DMS153 treated with DMSO at 0.1 percent for 48 hours (cell line): ENCODE results near the gene CYB5R2.

ENCODE experiments used
- DNase-seq: peaks from one replicate; lab custom pipeline; 2025; ENCODE audit not compliant: unreplicated experiment; lab: John Stamatoyannopoulos, UW

The CYB5R2 gene

DNA sequence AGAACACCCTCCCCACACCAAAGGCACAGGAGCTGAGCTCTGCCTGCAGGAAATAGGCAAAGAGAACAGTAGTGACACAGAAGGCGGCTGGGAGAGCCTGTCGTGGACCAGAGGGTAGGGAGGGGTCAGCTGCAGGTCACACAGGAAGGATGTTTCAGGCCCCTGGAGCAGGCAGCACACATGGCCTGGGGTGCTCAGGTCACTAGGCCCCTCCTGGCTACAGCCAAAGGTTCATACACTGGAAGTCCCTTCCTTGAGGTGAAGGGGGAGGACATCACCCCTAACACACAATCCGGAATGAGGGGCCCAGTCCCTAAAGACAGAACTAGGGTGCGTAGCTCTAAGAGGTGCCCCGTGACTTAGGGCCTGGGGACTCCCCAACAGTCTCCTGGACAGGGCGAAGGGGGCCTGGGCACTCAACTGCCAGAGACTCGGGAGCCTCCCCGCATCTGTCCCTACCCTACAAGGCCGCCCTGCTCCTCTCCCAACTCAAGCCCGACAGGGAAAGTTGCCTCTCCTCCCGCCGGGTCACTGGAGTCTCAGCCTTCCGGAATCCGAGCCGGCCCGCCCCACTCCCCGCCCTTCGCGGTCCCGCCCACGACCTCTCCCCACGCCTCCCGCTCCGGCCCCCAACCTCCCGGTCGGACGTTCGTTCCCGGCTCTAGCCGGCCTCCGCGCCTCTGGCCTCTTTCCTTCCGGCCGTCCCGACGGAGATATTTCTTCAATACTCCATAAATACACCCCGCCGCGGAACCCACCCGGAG is at the start of gene CYB5R2:
CYB5R2 (minus strand) TSS at position 541 of the 764 bp plus-strand sequence. CDS start 675 bp downstream, outside the sequence.
- peak; percentile 5 for DNase-seq

DNA sequence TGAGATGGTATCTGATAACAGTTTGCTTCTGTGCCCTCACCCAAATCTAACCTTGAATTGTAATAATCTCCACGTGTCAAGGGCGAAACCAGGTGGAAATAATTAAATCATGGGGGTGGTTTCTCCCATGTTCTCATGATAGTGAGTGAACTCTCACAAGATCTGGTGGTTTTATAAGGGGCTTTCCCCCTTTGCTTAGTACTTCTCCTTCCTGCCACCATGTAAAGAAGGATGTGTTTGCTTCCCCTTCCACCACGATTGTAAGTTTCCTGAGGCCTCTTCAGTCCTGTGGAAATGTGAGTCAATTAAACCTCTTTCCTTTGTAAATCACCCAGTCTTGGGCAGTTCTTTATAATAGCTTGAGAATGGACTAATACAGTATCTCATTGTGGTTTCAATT is 41.5 kb upstream of the CYB5R2 start:
- DNase-seq = no peak

DNA sequence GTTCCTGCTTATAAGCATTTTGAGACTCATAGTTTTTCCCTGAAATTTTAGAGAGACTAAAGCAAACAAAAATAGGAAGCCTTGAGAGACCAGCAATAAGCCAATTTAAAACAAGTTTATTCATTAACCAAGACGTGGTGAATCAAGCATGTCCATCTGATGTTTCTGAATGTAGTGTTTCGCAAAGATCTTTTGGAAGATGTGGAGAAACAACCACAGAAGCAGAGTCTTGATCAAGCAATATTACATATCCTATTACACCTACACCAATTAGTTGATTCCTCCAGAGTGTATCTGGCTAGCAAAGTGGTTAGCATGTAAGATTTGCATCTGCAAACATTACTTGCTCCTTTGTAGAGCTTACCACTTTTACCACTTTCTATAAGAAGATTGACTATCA is 33.1 kb upstream of the CYB5R2 start, which contains the start of gene OVCH2:
OVCH2 (minus strand) TSS at position 101 of the 400 bp plus-strand sequence; CDS start at position 18, 83 bp downstream.
- no peak for DNase-seq

DNA sequence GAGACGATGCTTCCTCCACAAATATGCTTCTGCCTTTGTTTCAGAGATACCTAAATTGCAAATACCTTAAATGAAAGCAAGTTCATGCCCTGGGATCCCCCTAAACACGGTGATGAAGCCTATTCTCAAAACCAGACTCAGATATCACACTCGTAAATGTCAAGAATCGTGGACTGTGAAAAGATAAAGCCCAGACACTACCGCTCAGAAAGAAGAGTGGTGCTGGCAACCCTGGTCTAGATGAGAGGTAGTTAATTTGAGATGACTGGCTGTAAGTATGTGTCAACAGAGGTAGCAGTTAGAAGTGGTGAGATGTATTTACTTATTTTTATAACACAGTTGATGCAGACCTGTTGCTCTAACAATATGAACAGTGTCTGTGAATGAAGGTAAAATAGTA is 30.4 kb upstream of the CYB5R2 start:
- DNase-seq = no peak

DNA sequence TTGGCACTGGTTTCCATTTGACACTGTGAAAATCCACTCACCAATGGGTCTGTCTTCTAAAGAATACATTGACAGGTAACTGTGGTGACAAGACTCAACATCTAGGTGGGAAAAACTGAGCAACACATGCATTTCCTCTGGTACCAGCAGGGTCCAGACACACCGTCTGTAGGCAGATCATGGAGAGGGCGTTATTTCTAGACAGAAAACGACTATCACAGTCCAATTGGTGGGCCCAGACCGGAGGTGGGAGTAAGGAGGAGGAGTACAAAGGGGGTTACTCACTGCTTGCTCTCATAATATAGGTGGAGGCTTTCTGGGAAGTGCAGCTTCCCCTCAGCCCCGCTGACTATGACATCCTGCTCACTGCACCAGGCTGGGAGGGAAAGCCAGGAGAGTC is 23.1 kb upstream of the CYB5R2 start:
- no peak for DNase-seq

DNA sequence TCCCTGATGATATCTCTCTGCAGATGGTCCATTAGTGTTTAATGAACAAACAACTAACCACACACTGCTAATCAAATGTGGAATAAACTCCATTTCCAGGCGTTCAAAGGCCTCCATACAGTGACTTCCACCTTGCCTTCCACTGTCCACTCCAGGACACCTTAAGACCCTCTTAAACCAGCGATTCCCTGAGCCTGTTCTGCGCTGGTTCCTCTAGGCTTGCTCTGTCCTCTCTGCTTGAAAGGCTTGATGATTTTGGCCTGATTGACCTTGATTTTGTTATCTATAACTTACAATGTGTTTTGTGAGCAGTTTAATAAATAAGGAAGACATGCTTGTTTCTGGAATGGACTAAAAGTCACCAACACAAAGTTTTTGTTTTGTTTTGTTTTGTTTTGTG is 20.9 kb upstream of the CYB5R2 start:
- DNase-seq = no peak

DNA sequence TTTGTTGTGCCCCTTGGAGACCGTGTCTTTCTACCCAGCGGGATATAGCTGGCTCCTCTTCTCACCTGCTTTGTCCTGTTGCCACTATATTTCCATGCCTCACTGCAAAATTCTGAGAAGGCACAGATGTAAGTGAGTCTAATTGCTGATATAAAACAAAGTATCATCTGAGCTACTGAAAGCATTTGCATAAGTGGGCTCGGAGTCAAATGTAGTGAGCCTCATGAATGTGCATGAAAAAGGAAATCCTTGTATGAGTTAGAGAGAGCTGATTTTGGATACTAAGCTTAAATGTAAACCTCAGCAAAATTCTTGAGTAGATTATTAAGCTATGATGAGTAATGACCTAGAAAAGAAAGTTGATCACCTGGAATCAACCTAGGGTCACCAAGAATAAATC is 19.1 kb upstream of the CYB5R2 start:
- no peak for DNase-seq

DNA sequence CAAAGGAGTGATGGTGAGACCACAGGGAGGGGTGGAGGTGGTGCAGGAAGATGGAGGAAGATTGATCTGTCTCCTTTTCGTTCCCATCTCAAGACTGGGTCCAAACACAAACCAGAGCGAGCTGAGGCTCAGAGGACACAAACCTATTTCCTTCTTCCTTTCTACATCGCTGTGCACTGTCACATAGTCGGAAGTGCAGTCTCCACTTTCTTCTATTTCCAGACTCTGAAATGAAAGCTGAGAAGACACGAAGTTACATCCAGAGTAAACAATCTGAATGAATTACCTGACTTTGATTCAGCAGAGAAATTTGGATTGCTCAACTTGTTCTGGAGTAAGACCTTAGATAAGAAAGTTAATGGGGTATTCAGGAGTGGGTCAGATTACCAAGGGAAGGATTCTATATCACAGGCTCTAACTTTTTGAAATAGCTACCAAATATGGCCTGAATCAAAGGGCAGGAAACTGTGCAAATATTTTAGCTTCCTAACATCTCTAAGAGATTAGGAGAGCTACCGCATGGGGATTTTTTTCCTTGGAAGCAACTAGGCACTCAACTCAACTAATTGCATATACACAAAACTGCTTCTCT is 18.6 kb upstream of the CYB5R2 start:
- DNase-seq = no peak

DNA sequence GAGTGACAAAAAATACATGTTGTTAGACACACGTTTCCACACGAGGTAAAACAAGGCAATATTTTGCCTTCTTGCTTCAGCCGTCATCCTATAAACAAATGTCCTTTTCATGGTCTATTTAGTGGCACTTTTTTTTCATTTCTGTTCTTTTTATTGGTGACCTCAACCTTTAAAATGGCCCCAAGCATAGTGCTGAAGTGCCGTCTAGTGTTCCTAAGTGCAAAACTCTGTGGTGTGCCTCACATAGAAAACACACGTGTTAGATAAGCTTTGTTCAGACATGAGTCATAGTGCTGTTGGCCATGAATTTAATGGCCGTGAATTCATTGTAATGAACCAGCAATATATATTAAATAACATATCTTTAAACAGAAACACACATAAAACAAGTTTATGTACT is 17.3 kb upstream of the CYB5R2 start:
- no peak for DNase-seq

DNA sequence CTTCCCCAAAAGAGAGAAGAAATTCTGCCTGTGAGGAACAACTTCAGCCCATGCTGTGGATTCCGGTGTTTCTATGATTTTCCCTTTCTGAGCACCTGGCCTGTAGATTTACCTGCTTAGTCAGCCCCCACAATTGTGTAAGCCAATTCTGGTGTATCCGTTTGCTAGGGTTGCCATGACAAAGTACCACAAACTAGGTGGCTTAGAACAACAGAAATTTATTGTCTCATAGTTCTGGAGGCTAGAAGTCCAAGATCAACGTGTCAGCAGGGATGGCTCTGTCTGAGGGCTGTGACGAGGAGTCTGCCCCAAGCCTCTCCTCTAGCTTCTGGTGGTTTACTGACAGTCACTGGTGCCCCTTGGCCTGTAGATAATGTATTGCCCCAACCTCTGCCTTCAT is 15.9 kb upstream of the CYB5R2 start:
- DNase-seq = no peak

DNA sequence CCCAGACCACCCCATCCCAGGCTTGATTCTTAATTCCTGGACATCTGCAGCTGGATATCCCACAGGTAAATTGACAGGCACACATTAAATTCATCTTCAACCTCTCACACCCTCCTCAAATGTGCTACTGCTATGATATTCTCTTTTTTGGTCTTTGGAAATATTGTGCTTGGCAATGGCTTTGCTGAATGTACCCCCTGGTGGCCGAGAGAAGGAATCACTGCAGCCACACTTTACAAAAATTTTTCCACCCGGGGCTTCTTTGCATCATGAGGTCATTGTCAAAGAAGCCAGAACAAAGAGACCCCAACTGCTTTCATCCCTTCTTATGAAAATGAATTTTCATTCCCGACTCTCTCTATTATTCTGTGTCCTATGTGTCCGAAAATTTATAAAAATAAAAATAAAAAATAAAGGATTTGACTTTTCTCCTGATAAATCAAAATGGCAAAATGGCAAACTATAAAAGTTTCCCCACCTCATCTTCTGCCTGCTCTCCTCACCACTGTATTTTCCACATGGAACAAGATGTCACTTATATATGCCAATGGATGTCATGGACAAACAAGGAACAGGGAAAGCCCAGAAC is 15.0 kb upstream of the CYB5R2 start:
- DNase-seq = no peak

DNA sequence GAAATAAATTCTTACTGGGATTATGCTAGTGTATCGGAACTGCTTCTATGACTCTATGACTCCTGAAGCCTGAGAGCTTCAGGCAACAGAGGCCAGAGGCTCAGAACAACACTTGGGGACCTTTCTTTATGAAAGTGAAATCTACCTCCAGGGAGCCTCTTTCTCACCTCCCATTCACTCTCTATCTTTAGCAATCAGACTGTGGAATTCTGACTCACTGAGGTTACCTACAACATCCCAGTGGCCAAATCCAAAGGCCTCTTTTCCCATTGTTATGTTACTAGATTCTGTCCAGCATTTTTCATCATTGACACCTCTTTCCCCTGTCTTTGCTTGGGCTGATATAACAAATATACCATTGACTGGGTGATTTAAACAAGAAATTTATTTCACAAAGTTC is 14.1 kb upstream of the CYB5R2 start:
- no peak for DNase-seq

DNA sequence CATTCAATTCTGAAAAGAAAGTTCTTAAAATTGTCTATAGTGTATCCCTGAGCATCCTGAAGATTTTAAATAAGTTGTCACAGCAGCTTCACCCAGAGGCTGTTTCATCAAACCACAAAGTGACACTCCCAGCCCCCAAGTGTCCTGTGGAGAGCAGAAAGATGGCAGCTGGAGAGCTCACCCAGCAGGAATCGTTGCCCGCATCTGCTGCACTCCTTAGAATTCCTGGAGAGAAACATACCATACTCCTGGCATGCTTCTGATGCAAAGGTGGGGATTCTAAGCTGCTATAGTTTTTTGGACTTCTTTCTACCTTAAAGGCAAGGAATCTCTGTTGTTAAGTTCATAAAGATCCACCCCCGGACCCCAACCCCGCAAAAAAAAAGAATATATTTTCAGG is 13.5 kb upstream of the CYB5R2 start:
- DNase-seq = no peak

DNA sequence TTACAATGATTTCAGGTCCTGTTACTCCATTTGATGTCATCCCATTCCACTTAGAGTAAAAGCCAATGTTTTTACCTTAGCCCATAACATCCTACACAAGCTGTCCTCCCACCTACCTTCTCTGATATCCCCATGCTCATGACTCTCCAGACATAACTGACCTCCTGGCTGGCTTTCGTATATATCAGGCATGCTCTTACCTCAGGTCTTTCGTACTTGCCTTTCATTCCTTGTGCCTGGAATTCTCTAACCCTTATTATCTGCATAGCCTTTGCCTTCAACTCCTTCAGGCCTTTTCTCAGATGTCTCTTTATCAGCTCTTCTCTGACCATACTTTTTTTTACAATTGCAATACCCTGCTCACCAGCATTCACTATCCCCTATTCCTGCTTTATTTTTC is 10.3 kb upstream of the CYB5R2 start:
- DNase-seq = no peak

DNA sequence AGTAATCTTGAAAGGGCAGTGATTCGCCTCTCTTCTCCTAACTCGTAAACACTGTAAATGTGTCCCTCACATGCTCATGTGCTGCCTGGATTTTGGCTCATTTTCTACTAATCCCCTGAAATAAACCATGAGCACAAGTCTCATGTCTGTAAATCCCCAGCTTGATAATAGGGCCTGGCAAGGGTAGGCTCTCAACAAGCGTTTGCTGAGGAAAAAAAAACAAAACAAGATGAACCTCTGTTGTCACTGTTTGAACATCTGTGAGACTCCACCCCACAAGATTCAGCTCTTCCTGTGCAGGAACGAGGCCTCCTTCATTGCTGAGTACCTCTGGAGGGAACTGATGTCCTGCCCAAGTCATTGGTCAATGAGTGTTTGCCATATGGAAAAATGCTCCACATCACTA is 4.5 kb upstream of the CYB5R2 start:
- no peak for DNase-seq

DNA sequence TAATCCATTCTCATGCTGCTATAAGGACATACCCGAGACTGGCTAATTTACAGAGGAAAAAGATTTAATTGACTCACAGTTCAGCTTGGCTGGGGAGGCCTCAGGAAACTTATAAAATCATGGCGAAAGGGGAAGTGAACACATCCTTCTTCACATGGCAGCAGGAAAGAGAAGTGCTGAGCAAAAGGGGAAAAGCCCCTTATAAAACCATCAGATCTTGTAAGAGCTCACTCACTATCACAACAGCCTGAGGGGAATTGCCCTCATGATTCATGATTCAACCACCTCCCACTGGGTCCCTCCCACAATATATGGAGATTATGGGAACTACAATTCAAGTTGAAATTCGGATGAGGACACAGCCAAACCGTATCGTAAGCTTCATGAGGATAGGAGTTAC is 3.8 kb upstream of the CYB5R2 start:
- DNase-seq = no peak

DNA sequence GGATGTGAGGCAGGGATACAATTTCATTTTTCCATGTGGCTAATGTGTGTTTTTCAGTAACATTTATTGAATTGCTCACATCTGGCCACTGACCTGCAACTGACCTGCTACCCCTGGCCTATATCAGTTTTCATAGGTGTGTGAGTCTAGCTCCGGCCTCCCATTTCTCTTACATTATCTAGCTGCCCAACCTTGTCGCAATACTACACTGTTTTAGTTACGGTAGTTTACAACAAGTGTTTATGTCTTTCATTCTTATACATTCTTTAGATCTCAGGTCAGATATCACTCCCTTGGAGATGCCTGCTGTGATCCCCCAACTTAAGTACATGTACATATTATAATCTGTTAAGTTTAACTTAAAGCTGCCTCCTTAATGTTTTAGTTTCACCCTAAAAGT is 2.3 kb upstream of the CYB5R2 start:
- DNase-seq = no peak

DNA sequence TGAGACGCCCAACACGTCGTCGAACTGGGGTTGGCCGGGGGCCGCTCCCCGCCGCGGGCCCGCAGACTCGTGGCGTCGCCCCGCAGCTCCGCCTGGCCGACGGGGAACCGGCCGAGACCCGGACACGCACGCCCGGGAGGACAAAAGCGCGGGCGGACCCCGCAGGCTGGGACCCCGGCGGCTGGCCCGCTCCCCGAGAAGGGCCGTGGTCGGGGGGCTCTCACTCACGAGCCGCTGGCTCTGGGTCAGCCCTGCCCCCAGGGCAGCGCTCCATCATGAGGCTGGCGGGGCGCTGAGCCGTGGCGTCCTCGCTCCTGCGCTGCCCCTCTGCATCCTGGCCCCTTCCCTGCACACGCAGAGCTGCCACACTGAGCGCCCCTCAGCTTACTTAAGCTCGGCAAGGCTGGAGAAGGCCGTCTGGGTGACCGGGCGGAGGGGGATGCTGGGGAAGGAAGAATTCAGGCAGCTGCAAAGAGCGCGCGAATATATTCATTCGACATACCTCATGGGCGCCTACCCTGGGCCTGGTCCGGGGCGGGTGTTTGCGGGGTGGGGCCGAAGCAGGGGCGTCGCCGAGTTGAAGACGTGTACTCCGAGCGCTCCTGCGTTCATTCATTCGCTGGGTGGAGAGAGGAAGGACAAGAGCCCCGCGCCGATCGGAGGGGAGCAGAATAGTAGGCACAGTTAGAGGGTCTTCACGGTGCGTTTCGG is 579 bp upstream of the CYB5R2 start:
- no peak for DNase-seq

DNA sequence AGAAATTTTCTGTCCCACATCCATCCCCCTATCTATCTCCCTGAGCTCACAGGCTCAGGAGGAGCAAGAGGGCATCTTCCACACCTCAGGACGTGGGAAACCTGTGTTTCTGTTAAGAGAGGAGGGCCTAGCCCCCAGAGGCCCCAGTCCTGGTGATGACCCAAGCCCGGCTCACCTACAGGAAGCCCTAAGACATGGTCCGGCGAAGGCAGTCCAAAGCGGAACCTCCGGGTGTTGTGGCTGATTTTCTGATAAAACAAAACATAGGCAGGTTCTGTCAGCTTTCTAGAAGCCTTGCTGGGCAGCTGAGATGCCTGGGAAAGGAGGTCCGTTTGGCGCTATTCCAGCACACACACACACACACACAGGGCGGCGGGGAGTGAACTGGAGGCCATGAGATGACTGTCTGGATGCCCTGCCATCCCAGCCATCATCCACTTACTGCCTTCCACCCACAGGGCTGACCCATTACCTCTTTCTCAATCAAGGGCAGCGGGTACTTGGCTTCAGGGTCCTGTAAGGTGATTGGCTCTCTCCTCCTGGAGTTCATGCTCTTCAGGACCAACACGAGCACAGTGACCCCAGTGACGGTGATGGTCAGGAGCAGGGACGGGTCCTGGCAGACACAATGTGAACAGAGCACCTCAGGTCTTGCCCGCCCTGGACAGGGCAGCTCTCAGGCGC is 882 bp downstream of the CYB5R2 start:
- no peak for DNase-seq

DNA sequence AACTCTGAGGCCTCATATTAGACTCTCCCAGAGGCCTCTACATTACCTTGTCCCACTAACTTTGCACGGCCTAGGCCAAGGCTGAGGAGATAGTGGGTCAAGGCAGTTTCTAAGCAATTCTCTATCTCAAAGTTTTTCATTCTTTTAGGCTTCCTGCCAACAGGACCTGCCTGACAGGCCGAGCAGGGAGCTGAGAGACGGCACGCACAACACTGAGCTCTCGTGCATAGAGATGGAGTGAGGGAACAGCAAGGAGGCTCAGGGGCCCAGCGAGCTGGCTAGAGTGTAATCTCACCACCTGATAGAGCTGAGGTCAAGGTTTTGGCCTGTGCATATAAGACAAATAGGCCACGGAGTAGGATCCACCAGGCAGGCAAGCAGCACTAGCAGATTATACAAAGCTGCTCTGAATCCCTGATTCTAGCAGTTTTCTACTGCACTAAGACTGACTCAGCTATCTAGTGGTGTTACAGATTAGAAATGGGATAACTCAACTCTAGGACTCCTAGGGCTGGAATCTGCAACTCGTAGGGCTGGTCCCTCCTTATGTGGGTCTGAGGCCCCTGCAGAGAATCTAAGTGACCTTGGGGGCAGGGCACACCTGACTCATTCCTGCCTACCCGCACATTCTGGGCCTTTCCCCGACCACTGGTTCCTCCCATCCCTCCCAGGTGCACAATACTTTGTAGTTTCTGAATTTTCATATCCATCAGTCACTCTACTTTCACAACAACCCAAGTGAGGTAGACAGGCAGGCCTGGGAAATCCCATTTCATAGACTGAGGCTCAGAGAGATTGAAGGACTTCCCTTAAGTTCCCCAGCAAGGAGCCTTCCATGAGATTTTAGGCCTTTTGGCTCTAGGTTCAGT is 1.7 kb downstream of the CYB5R2 start:
- DNase-seq = no peak
